DOHH2 (cell line): Measurements from ENCODE around the gene ICOSLG.
"Not testable (repeated sequence)": the region's sequence is repeated elsewhere in the genome, so short reads cannot be mapped to it uniquely, and the experiment has no call there.

Source experiments
- CTCF ChIP-seq: fragments of 200-600 bp; sonication (generic); IDR thresholded peaks from one replicate; pipeline ENCODE4 v1.5.1; 2014; ENCODE audit warnings: antibody characterized with exemption, mild to moderate bottlenecking, low read depth, low read length; ENCODE audit not compliant: poor library complexity, severe bottlenecking
- EZH2phosphoT487 ChIP-seq: fragments of 200-600 bp; sonication (generic); IDR thresholded peaks from 2 replicates; pipeline ENCODE4 v1.6.1; 2017; ENCODE audit warnings: borderline replicate concordance, mild to moderate bottlenecking, antibody characterized with exemption, low read length, moderate library complexity, mixed read lengths

DNA sequence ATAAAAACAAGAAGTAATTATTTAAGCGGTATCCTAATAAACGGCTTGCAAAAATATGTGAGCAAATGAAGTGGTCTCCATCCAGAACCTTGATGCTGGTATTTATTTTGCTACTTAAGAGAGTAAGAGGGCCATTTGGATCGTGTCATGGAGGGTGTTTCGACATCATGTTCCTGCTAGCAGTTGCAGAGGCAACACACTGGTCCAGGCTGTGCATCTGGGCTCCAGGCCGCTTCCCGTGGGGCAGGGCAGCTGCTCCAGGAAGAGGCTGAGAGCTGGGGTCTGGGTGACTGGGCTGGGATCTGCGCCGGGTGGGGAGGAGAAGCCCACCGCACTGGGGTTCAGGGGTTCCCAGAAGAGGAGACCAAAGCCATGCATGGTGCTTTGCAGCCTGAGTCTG lies 46.3 kb downstream of the ICOSLG start:
- not testable (repeated sequence) for TF ChIP-seq CTCF, EZH2phosphoT487
